Esophagus muscularis mucosa (tissue), 4 donors: ENCODE data around the gene CELSR1. TPM values are rescaled to one million over a fixed set of nuclear protein-coding genes. Genes with fewer than 3 reads are reported as not detected.

Source experiments
- DNase-seq: peaks from one replicate; pipeline ENCODE4 v3.0.0-alpha.2; 2017; ENCODE audit errors: extremely low spot score
- H3K27ac ChIP-seq, 4 donors: fragments of 200-600 bp; sonication (generic); replicated peaks in 1 of 4; 1 replicate in 3 of 4; 2 replicates in 1 of 4; pipeline ENCODE4 v1.5.1; 2016 to 2019; ENCODE audit warnings: mild to moderate bottlenecking in 1 of 4
- H3K27me3 ChIP-seq, 4 donors: fragments of 200-600 bp; sonication (generic); one replicate each; pipeline versions ENCODE4 v1.5.1 to v1.6.0; 2016 to 2019
- H3K36me3 ChIP-seq, 4 donors: fragments of 200-600 bp; sonication (generic); one replicate each; pipeline ENCODE4 v1.5.1; 2016 to 2019
- H3K4me1 ChIP-seq, 4 donors: fragments of 200-600 bp; sonication (generic); one replicate each; pipeline ENCODE4 v1.5.1; 2016 to 2019
- H3K4me3 ChIP-seq, 4 donors: fragments of 200-600 bp; sonication (generic); 1 replicate in 2 of 4; 2 replicates in 2 of 4; pipeline ENCODE4 v1.5.1; 2016 to 2019; ENCODE audit warnings: mild to moderate bottlenecking in 4 of 4, moderate library complexity in 1 of 4
- H3K9me3 ChIP-seq, 4 donors: fragments of 200-600 bp; sonication (generic); 1 replicate in 3 of 4; 2 replicates in 1 of 4; pipeline ENCODE4 v1.5.1; 2016 to 2019
- EP300 ChIP-seq: sonication (generic); formaldehyde crosslinking; IDR thresholded peaks from one replicate; pipeline ENCODE4 v1.6.1; 2017; ENCODE audit warnings: antibody characterized with exemption
- POLR2A ChIP-seq: fragments of 450-650 bp; IDR thresholded peaks from one replicate; pipeline ENCODE4 v1.6.1; 2017; ENCODE audit warnings: antibody characterized with exemption, moderate library complexity, mild to moderate bottlenecking, low read depth
- POLR2AphosphoS5 ChIP-seq, 2 donors: sonication (generic); formaldehyde crosslinking; IDR thresholded peaks; one replicate each; pipeline ENCODE4 v1.6.1; 2017; ENCODE audit warnings: antibody characterized with exemption in 2 of 2
- WGBS: methylation state at CpG from one replicate; pipeline ENCODE4 v1.1.5; 2018; 5-methylcytosine and 5-hydroxymethylcytosine counted together
- intact Hi-C: fragments of 100-400 bp; cut with DNase I; formaldehyde crosslinking; loops from one replicate; pipeline ENCODE4 v1.15.1; 2023
- total RNA-seq, 4 donors: library from RNA; depleted of rRNA; stranded (reverse); fragments of >200 nt; gene quantifications; one replicate each; pipeline versions ENCODE4 v1.1.0 to v1.2.1, GENCODE V29; 2016
- TF ChIP-seq, protein P1 (sequence below), 3 experiments: fragments of 200-600 bp in 2 of 3; fragments of 450-650 bp in 1 of 3; sonication (generic) in 2 of 3; IDR thresholded peaks; one replicate each; pipeline ENCODE4 v1.5.1; 2017 to 2019; ENCODE audit warnings: antibody characterized with exemption in 3 of 3, mild to moderate bottlenecking in 2 of 3, moderate library complexity in 1 of 3

The CELSR1 gene
- total RNA-seq, 4 donors from 2014 or later = 2.5 to 2.7 (median 2.6) TPM

DNA sequence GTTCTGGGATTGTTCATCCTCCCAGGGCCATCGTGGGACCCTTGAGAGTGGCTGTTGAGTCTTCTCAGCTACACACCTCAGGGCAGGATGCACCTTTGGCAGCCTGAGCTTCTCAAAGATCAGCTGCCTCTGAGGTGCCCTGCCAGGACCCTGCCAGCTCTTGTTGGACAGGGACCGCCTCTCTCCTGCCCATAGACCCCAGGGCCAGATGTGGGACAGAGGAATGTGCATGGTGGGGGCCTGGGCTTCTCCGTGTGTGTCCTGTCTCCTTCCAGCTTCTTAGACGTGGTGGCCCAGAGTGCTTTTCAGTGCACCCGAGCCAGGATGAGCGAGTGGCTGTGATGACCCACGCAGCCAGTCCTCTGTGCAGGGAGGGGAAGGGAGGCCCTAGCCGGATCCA, 207.8 kb downstream of the CELSR1 start:
- no peak for DNase-seq
- Histone ChIP-seq H3K9me3 (no peaks in the 10 kb centered on the region), H3K27ac (no peak overlapping the region), H3K4me3 (no peak overlapping the region), H3K27me3 (no peaks in the 10 kb centered on the region), H3K4me1 (peaks cover 0 to 2% (median 1%) of the 10 kb centered on the region in 4 donors), H3K36me3 (no peaks in the 10 kb centered on the region)
- no peak for TF ChIP-seq POLR2A
- TF ChIP-seq, protein P1, sequence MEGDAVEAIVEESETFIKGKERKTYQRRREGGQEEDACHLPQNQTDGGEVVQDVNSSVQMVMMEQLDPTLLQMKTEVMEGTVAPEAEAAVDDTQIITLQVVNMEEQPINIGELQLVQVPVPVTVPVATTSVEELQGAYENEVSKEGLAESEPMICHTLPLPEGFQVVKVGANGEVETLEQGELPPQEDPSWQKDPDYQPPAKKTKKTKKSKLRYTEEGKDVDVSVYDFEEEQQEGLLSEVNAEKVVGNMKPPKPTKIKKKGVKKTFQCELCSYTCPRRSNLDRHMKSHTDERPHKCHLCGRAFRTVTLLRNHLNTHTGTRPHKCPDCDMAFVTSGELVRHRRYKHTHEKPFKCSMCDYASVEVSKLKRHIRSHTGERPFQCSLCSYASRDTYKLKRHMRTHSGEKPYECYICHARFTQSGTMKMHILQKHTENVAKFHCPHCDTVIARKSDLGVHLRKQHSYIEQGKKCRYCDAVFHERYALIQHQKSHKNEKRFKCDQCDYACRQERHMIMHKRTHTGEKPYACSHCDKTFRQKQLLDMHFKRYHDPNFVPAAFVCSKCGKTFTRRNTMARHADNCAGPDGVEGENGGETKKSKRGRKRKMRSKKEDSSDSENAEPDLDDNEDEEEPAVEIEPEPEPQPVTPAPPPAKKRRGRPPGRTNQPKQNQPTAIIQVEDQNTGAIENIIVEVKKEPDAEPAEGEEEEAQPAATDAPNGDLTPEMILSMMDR (IDR thresholded peaks at IDR 0.05) = no peak
- TF ChIP-seq POLR2AphosphoS5 (IDR thresholded peaks at IDR 0.05) = no peak
- WGBS = 90% methylated on average over 7 of the region's 8 CpGs
- intact Hi-C loops = no loop called here

DNA sequence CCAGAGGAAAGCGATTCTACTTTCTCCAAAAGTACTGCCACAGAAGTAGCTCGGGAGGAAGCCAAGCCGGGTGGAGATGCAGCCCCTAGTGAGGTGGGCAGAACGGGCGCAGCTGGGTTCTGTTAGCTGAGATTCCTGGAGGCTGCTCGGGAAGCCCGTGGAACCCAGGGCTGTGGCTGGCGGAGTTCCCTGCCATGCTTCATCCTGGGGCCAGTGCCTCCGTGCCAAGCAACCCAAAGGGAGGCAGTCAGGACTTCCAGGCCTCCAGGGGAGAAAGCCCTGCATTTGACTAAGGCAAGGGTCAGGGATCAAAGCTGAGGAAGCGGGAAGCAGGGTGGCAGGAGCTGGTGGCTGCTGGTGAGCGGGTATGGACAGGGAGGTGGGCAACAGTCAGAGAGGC, 208.6 kb downstream of the CELSR1 start:
- DNase-seq = no peak
- Histone ChIP-seq H3K4me3 (no peak overlapping the region), H3K36me3 (no peaks in the 10 kb centered on the region), H3K4me1 (no peaks in the 10 kb centered on the region), H3K27ac (no peak overlapping the region), H3K9me3 (no peaks in the 10 kb centered on the region), H3K27me3 (no peaks in the 10 kb centered on the region)
- intact Hi-C loops = no loop called here
- no peak for TF ChIP-seq EP300
- TF ChIP-seq, protein P1 (IDR thresholded peaks at IDR 0.05) = no peak
- no peak for TF ChIP-seq POLR2A
- TF ChIP-seq POLR2AphosphoS5 (IDR thresholded peaks at IDR 0.05) = no peak
- WGBS = 96% methylated on average over 11 of the region's 11 CpGs

DNA sequence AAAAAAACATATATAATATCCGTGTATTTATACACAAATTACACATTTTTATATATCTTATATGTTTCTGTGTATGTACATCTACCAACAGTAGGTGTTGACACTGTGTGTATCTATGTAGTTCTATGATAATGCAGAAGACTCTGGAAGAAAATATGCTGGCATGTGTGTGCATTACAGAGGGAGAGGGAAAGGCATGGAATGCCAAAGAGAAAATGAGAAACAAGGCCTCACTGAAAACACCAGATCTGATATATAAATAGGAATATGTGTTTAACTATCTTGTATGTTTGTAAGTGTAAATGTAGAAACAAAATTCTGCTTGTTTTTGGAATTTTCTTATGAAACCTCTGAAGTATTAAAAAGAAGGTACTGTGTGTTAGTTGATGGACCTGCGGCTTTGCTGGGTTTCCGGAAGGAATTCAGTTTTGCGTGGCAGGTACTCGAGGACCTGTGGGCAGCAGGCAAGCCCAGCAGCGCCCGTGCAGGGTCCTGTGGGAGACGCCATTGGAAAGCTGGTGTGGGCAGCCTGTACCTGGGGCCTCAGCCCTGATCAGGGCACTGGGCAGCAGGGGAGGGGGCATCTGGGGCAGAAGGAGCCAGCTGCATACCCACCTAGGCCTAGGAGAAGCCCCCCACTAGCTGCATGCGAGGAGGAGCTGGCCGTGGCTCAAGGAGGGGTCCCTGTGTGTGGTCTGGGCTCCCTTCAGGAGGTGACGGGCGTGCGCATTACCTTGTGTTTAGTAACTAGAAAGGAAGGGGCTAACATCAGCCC, 209.5 kb downstream of the CELSR1 start:
- no peaks in the 10 kb centered on the region for H3K4me1 ChIP-seq
- no peak for DNase-seq
- no peaks in the 10 kb centered on the region for H3K9me3 ChIP-seq
- intact Hi-C loops = no loop called here
- H3K27me3 ChIP-seq = no peaks in the 10 kb centered on the region
- no peak overlapping the region for H3K4me3 ChIP-seq
- TF ChIP-seq EP300 (no peak), POLR2A (no peak), POLR2AphosphoS5 (IDR thresholded peaks at IDR 0.05) (no peak)
- TF ChIP-seq, protein P1 (IDR thresholded peaks at IDR 0.05) = no peak
- no peaks in the 10 kb centered on the region for H3K36me3 ChIP-seq
- 93% methylated on average over 13 of the region's 13 CpGs for WGBS
- H3K27ac ChIP-seq = no peak overlapping the region

DNA sequence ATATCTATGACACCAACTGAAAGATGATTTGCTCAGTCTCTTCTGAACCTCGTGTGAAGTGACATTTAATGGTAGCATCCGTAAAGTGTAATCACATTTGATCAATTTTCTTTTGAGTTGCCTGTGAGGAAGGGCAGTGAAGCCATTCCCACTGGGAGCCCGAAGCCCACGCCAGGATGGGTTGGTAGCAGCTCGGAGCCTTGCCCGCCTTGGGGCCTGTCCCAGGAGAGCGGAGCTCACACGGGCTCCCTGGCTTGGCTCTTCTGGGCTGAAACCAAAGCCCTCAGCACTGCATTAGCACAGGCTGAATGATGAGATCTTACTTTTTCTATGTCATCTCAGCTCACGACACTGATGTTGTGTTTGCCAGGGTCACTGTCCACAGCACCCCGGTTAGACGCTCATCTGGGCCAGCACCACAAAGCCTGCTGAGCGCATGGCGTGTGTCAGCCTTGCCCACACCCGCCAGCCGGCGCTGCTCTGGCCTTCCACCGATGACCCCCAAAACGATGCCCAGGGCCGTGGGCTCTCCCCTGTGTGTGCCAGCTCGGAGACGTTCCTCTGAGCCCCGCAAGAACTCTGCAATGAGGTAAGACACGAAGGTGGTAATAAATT, 211.2 kb downstream of the CELSR1 start:
- no peaks in the 10 kb centered on the region for H3K9me3 ChIP-seq
- TF ChIP-seq POLR2A (no peak), EP300 (no peak), POLR2AphosphoS5 (IDR thresholded peaks at IDR 0.05) (no peak)
- TF ChIP-seq, protein P1 (IDR thresholded peaks at IDR 0.05) = no peak
- H3K36me3 ChIP-seq = no peaks in the 10 kb centered on the region
- WGBS = 98% methylated on average over 23 of the region's 23 CpGs
- no peaks in the 10 kb centered on the region for H3K27me3 ChIP-seq
- no peaks in the 10 kb centered on the region for H3K4me1 ChIP-seq
- intact Hi-C loops = no loop called here
- DNase-seq = no peak
- H3K27ac ChIP-seq = no peak overlapping the region
- H3K4me3 ChIP-seq = no peak overlapping the region

DNA sequence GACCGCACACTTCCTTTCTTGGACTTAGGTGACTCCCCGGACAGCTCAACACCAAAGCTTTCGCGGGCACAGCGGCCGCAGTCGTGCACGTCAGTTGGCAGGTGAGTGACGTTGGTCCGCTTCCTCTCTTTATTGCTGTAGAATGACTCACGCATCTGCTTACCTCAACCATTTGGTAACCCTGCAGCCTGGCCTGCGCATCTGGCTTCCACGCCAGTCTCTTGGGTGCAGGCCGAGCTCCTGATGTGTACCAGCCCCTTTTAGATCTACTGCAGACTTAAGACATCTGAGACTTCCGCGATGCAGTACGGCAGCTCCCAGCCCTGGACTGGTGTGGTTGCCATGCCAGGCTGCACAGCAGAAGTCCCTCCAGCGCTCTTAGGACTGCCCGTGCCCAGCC, 214.3 kb downstream of the CELSR1 start:
- WGBS = 96% methylated on average over 17 of the region's 19 CpGs
- Histone ChIP-seq H3K36me3 (no peaks in the 10 kb centered on the region), H3K9me3 (no peaks in the 10 kb centered on the region), H3K4me3 (no peak overlapping the region), H3K4me1 (no peaks in the 10 kb centered on the region), H3K27me3 (no peaks in the 10 kb centered on the region), H3K27ac (no peak overlapping the region)
- intact Hi-C loops = no loop called here
- DNase-seq = no peak
- TF ChIP-seq POLR2AphosphoS5 (IDR thresholded peaks at IDR 0.05) (no peak), POLR2A (no peak), EP300 (no peak)
- TF ChIP-seq, protein P1 (IDR thresholded peaks at IDR 0.05) = no peak
